ENCODE measurements around the gene ZMYND12.
A peak's percentile ranks its signal among the peaks of the same experiment; 100 is the strongest.
"Not testable (repeated sequence)": the region's sequence is repeated elsewhere in the genome, so short reads cannot be mapped to it uniquely, and the experiment has no call there.

ZMYND12 gene, protein sequence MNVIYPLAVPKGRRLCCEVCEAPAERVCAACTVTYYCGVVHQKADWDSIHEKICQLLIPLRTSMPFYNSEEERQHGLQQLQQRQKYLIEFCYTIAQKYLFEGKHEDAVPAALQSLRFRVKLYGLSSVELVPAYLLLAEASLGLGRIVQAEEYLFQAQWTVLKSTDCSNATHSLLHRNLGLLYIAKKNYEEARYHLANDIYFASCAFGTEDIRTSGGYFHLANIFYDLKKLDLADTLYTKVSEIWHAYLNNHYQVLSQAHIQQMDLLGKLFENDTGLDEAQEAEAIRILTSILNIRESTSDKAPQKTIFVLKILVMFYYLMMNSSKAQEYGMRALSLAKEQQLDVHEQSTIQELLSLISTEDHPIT

DNA sequence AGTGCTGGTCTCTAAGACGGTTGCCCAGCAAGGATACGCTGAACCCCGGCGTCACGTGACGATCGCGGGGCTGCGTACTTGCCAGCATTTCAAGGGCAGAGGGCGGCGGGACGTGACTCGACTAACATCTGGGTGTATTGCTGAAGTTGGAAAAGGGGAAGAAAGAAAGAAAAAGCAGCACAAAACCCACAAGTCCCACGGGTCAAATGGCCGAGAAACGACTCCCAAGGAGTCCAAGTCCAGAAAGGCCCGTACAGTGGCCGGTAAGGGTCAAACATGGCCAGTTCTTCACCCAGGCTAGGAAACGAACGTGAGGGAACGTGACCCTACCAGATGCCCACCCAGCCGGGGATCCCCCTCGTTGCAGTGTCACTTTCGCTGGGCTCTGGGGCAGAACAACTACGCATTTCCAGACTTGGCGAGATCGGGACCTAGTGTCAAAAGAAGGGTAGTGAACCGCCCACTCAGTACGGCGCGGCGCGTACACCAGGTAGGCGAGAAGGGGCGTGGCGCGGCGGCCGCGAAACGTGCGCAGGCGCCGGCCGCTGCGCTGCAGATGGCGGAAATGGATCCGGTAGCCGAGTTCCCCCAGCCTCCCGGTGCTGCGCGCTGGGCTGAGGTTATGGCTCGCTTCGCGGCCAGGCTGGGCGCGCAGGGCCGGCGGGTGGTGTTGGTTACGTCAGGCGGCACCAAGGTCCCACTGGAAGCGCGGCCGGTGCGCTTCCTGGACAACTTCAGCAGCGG is at the start of gene ZMYND12, which contains the start of gene PPCS:
Gene ZMYND12, minus strand, starts transcription at position 13 of the 744 bp plus-strand sequence. CDS start 25 bp downstream, outside the sequence.
Gene PPCS, plus strand, starts transcription at position 534 of the 744 bp plus-strand sequence. Its CDS starts 23 bp downstream, at position 557.
- H3K4me3 Mint-ChIP-seq = peak within 1 kb of the TSS; percentile 89
- H3K36me3 Mint-ChIP-seq = peaks cover 26% of the 10 kb centered on the region
- H3K27me3 Mint-ChIP-seq = no peaks in the 10 kb centered on the region
- peak within 1 kb of the TSS; percentile 87 for H3K27ac Mint-ChIP-seq
- H3K4me1 Mint-ChIP-seq = peaks cover 28% of the 10 kb centered on the region
- peak; percentile 94 for ATAC-seq
- H3K9me3 Mint-ChIP-seq = no peaks in the 10 kb centered on the region

DNA sequence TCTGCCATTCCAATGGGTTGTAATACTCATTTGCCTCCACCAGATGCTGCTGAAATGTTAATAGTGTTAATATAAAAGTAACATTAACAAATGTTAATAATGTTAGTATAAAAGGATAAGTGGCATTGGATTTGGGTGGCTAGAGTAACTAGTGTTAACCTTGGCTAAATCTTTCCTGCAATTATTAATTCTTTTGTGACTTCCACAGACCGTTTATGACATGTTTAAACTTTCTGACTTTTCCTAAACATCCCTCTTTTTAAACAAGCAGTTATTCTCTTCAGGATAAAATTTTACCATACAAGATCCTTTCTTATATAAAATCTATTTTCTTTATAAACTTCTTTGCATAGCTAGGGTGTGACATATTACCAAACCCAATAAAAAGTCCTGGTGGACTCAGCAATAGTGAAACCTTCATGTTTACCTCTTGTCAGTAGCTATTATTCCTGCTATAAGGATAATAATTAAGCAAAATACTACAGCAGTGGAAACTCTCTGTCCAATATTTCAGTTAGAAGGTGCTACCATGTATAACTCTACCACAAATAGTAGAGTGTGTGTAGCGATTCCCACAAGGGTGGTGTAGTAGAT is 48.8 kb upstream of the ZMYND12 start:
- peaks cover 73% of the 10 kb centered on the region for H3K36me3 Mint-ChIP-seq
- ATAC-seq = no peak

DNA sequence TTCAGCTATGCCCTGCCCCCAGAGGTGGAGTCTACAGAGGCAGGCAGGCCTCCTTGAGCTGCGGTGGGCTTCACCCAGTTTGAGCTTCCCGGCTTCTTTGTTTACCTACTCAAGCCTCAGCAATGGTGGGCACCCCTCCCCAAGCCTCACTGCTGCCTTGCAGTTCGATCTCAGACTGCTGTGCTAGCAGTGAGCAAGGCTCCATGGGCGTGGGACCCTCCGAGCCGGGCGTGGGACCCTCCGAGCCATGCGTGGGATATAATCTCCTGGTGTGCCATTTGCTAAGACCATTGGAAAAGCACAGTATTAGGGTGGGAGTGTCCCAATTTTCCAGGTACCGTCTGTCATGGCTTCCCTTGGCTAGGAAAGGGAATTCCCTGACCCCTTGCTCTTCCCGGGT is 46.2 kb upstream of the ZMYND12 start:
- not testable (repeated sequence) for H3K4me3 Mint-ChIP-seq, ATAC-seq, H3K27ac Mint-ChIP-seq, H3K27me3 Mint-ChIP-seq, H3K4me1 Mint-ChIP-seq
- Mint-ChIP-seq H3K9me3 (peaks cover 15% of the 10 kb centered on the region), H3K36me3 (peaks cover 62% of the 10 kb centered on the region)

More for the DNA sequence above, 48.8 kb upstream of the ZMYND12 start:
- Mint-ChIP-seq H3K4me1 (no peaks in the 10 kb centered on the region), H3K27me3 (no peaks in the 10 kb centered on the region), H3K27ac (no peak overlapping the region), H3K4me3 (no peak overlapping the region), H3K9me3 (peaks cover 12% of the 10 kb centered on the region)

DNA sequence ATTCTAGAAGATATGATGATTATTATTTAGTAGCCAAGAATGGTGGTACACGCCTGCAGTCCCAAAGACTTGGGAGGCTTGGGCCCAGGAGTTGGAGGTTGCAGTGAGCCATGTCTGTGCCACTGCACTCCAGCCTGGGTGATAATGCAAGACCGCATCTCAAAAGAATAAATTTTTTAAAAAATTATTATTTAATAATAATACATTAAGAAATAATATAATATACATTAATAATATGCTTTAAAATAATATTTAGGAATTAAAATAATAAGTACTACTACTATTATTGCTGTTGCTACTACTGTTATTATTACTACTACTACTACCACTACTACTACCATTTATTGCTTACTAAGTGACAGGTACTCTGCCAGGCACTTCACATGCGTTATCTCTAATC is 34.4 kb upstream of the ZMYND12 start:
- Mint-ChIP-seq H3K36me3 (peaks cover 36% of the 10 kb centered on the region), H3K9me3 (peaks cover 5% of the 10 kb centered on the region), H3K4me1 (no peaks in the 10 kb centered on the region), H3K27ac (no peak overlapping the region), H3K4me3 (no peak overlapping the region), H3K27me3 (no peaks in the 10 kb centered on the region)
- no peak for ATAC-seq

DNA sequence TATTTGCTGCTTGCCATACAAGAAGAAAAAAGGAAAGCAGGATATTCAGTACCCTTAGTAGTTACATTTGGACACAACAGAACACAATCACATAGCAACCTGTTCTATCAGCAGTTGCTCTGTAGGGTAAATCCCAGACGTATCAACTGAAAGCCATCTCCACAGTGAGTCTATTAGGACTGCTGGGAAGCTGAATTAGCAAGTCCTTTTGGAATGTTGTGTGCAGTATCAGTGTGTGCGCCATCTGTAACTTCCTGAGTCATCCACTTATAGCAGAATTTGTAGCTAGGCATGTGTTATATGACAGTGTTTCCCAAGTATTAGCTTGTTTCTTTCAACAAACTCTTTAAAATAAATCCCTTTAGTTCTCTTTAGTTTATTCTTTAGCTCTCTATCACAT is 28.6 kb upstream of the ZMYND12 start:
- no peaks in the 10 kb centered on the region for H3K27me3 Mint-ChIP-seq
- H3K4me1 Mint-ChIP-seq = peaks cover 6% of the 10 kb centered on the region
- no peak overlapping the region for H3K4me3 Mint-ChIP-seq
- H3K27ac Mint-ChIP-seq = no peak overlapping the region
- H3K36me3 Mint-ChIP-seq = peaks cover 27% of the 10 kb centered on the region
- ATAC-seq = no peak
- H3K9me3 Mint-ChIP-seq = no peaks in the 10 kb centered on the region

DNA sequence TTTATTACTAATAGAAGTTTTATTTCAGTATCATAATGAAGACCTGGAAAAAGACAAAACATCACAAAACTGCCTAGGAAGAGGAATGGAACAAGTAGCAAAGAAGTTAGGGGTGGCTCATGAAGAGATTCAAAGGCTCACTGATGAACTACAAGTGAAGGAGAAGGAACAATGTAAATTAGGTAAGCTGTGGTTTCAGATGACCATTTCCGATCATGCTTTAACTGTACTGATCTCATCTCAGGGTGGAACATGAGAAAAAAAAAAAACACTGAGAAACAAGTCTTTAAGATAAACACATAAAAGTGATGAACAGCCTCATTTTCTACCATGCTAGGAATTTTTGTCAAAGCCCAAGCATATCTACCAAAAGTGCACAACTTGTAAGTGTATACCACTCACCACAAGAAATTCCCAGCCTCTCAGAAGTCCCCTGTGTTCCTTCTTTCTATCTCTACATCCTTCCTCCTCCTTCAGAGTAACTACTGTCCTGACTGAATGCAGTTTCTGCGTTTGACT is 26.9 kb upstream of the ZMYND12 start:
- Mint-ChIP-seq H3K4me1 (peaks cover 6% of the 10 kb centered on the region), H3K27ac (no peak overlapping the region), H3K9me3 (no peaks in the 10 kb centered on the region), H3K36me3 (peaks cover 27% of the 10 kb centered on the region), H3K4me3 (no peak overlapping the region), H3K27me3 (no peaks in the 10 kb centered on the region)
- no peak for ATAC-seq

DNA sequence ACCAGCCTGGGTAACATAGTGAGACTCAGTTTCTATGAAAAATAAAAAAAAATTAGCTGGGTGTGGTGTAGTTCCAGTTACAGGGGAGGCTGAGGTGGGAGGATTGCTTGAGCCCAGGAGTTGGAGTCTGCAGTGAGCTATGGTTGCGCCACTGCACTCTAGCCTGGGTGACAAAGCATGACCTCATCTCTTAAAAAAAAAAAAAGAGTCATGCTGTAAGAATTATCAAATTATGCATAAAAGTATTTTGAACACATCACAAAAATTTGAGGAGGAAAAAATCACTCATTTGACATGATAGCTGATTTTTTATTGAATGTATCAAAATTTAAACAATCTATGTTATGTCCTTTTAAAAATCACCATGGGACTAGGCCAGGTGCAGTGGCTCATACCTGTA is 25.1 kb upstream of the ZMYND12 start:
- Mint-ChIP-seq H3K4me1 (peaks cover 6% of the 10 kb centered on the region), H3K27me3 (no peaks in the 10 kb centered on the region), H3K9me3 (no peaks in the 10 kb centered on the region), H3K36me3 (peaks cover 14% of the 10 kb centered on the region), H3K27ac (no peak overlapping the region), H3K4me3 (no peak overlapping the region)
- ATAC-seq = no peak

DNA sequence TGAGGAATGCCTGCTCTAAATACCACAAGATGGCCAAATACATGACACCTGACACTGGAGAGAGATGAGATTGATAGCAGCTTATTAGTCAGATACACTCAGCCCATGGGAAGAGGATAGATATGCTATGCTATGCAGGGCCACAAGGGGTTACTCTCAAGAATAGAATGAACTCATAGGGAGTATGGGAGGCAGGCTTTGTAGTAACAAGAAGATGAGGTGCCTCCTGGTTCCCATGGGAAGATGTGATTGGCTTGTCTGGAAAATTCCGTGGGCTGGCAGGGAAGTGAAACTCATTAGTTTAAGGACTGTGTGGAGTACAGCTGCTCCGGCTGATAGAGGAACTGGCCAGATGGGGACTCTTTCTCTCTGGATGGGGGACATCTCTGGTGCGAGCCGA is 23.8 kb upstream of the ZMYND12 start:
- Mint-ChIP-seq H3K27ac (no peak overlapping the region), H3K36me3 (peaks cover 14% of the 10 kb centered on the region), H3K4me3 (no peak overlapping the region), H3K9me3 (no peaks in the 10 kb centered on the region), H3K27me3 (no peaks in the 10 kb centered on the region), H3K4me1 (peaks cover 6% of the 10 kb centered on the region)
- ATAC-seq = no peak

DNA sequence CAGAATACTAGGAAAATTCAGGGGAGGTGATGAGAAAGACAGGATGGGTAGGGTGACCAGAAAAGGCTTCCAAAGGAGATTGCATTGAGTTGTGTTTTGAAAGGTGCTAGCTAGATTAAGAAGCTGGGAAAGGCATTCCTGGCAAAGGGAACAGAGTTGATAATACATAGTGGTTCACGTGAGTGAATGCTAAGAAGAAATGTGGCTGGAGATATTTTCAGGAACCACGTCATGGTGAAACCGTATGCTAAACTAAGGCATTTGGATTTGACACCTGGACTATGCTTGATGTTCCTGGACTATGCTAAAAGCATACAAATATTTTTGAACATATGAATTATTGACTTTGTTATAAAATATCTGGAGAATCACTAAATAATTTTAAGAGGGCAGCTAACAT is 22.0 kb upstream of the ZMYND12 start:
- Mint-ChIP-seq H3K27ac (no peak overlapping the region), H3K9me3 (no peaks in the 10 kb centered on the region), H3K36me3 (peaks cover 5% of the 10 kb centered on the region), H3K4me3 (no peak overlapping the region), H3K4me1 (peaks cover 6% of the 10 kb centered on the region), H3K27me3 (no peaks in the 10 kb centered on the region)
- no peak for ATAC-seq

DNA sequence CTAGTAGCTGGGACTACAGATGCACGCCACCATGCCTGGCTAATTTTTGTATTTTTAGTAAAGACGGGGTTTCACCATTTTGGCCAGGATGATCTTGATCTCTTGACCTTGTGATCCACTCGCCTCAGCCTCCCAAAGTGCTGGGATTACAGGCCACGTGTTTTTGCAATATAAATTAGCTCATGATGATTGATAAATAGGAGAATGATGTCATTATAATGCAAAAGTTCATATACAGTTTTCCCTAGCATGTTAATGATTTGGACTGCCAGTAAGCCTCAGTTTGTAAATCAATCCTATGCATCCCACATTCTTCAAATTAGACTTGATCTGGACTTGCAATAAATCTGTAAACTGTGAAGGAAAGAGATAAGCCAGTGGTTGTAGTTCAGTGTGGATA is 21.5 kb upstream of the ZMYND12 start:
- not testable (repeated sequence) for ATAC-seq, H3K4me1 Mint-ChIP-seq, H3K27ac Mint-ChIP-seq, H3K9me3 Mint-ChIP-seq, H3K27me3 Mint-ChIP-seq, H3K4me3 Mint-ChIP-seq, H3K36me3 Mint-ChIP-seq

DNA sequence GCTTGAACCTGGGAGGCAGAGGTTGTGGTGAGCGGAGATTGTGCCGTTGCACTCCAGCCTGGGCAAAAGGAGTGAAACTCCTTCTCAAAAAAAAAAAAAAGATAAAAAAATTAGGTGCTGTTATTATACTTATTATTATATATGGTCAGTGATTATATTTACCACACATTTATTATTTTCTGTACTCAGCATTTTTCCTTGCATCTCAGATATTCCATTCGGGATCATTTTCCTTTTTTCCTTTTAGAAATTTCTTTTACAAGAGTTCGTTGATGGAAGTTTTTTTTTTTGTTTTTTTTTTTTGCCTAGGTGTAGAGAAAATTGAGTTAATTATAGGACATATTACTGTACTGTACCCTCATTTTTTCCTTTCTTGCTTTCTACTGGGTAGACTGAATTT is 20.8 kb upstream of the ZMYND12 start:
- ATAC-seq = no peak
- Mint-ChIP-seq H3K27me3 (no peaks in the 10 kb centered on the region), H3K4me1 (no peaks in the 10 kb centered on the region), H3K4me3 (no peak overlapping the region), H3K36me3 (no peaks in the 10 kb centered on the region), H3K9me3 (no peaks in the 10 kb centered on the region), H3K27ac (no peak overlapping the region)

DNA sequence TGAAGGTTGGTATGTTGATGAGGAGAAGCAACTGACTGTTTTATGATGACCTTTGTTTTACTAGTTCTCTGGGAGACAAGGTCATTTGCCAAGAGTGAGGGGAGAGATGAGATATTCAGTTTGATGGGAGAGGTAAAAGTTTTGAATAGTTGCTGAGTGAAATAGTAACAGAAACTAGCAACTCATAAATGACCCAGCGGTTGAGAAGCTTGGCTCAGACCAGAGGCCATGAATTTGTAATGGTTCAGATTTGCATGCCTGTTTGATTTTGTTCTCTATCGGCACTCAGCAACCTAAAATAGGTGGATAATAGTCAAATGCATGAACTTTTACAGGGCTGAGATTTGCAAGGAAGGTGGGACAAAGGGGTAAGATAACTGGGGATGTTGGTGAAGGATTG is 13.9 kb upstream of the ZMYND12 start:
- ATAC-seq = no peak
- peaks cover 22% of the 10 kb centered on the region for H3K36me3 Mint-ChIP-seq
- no peaks in the 10 kb centered on the region for H3K9me3 Mint-ChIP-seq
- H3K4me3 Mint-ChIP-seq = no peak overlapping the region
- no peaks in the 10 kb centered on the region for H3K4me1 Mint-ChIP-seq
- no peak overlapping the region for H3K27ac Mint-ChIP-seq
- H3K27me3 Mint-ChIP-seq = no peaks in the 10 kb centered on the region

DNA sequence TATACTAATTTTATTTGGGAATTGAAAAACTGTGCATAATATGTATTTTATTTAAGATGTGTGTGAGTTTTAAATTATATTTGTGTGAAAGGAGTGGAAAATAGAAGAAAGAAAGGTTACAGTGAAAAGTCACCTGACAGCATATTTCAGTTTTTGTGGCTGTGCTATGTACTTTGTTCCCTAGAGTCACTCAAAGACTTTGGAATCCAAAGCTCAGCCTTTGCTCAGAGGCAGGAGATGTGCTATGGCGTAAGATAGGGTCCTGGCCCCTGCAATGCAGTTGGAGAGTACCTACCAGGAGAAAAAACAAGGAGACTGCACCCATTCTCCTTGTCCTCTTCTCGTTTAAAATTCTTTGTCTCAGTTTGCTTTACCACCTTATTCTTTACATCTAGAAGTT is 10.2 kb upstream of the ZMYND12 start:
- Mint-ChIP-seq H3K27ac (no peak overlapping the region), H3K27me3 (no peaks in the 10 kb centered on the region), H3K9me3 (no peaks in the 10 kb centered on the region), H3K4me3 (no peak overlapping the region), H3K4me1 (peaks cover 24% of the 10 kb centered on the region), H3K36me3 (peaks cover 29% of the 10 kb centered on the region)
- ATAC-seq = no peak

DNA sequence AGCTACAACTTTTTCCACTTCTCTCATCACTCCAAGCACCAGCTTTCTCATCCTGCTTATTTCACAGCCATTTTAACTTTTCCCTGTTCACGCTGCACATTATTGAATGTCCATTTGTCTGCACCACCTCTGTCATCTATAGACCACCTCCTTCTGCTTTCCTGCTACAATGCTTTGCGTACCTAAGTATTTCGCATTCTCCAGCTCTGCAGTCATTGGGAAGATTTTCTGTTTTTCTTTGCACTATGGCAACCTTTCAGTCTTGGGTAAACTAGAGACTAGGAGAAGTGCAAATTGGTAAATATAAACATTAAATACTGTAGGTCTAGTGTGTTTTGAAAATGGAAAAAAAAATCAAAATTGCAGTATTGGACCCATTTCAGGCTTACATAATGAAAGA is 8.1 kb upstream of the ZMYND12 start:
- ATAC-seq = no peak
- no peaks in the 10 kb centered on the region for H3K27me3 Mint-ChIP-seq
- no peaks in the 10 kb centered on the region for H3K9me3 Mint-ChIP-seq
- peaks cover 35% of the 10 kb centered on the region for H3K4me1 Mint-ChIP-seq
- peak overlapping the region; percentile 86 for H3K4me3 Mint-ChIP-seq
- H3K27ac Mint-ChIP-seq = peak overlapping the region; percentile 74
- peaks cover 26% of the 10 kb centered on the region for H3K36me3 Mint-ChIP-seq

All from stimulated activated memory B cell treated with anti-CD40 and anti-IgM and Interleukin-4, amounts not matched to agents 10 μg/mL and 1 μg/mL and 100 μg/mL, for 72 hours (primary cell).